Ectodermal cell (in vitro differentiated cells): ENCODE measurements around the gene MAPRE2.

Source experiments
- H3K27ac ChIP-seq: 2 replicates; pipeline ENCODE4 v1.7.0; 2013; ENCODE audit warnings: mild to moderate bottlenecking, low read depth, low read length; ENCODE audit not compliant: insufficient read depth, poor library complexity, severe bottlenecking
- H3K27me3 ChIP-seq: 2 replicates; pipeline ENCODE4 v1.7.0; 2013; ENCODE audit warnings: mild to moderate bottlenecking, low read length; ENCODE audit not compliant: insufficient read depth, control insufficient read depth, poor library complexity, severe bottlenecking
- H3K36me3 ChIP-seq: one replicate; pipeline ENCODE4 v1.7.0; 2013; ENCODE audit warnings: low read length; ENCODE audit not compliant: control insufficient read depth, insufficient read depth
- H3K4me1 ChIP-seq: one replicate; pipeline ENCODE4 v1.7.0; 2013; ENCODE audit warnings: low read length; ENCODE audit not compliant: control insufficient read depth, insufficient read depth
- H3K4me3 ChIP-seq: 2 replicates; pipeline ENCODE4 v1.7.0; 2013; ENCODE audit warnings: low read depth, low read length, control low read depth; ENCODE audit not compliant: insufficient read depth
- H3K9me3 ChIP-seq: 2 replicates; pipeline ENCODE4 v1.7.0; 2013; ENCODE audit warnings: mild to moderate bottlenecking, low read length, moderate library complexity; ENCODE audit not compliant: control insufficient read depth
- WGBS, 2 experiments: methylation state at CpG; one replicate each; pipeline ENCODE4 v1.1.7; 2013; ENCODE audit warnings: missing lambda C conversion rate in 2 of 2; 5-methylcytosine and 5-hydroxymethylcytosine counted together

Gene MAPRE2

GRCh38 chr18:35060122-35060815 is 19.1 kb downstream of the MAPRE2 start:
- H3K9me3 ChIP-seq: no peaks in the 10 kb centered on the region
- H3K27ac ChIP-seq: no peak overlapping the region
- no peaks in the 10 kb centered on the region for H3K36me3 ChIP-seq
- WGBS, 2 experiments: 91 to 93% methylated on average over 9 of the region's 9 CpGs
- no peaks in the 10 kb centered on the region for H3K4me1 ChIP-seq
- H3K27me3 ChIP-seq: no peaks in the 10 kb centered on the region
- H3K4me3 ChIP-seq: no peak overlapping the region

GRCh38 chr18:35061336-35061735 is 20.1 kb downstream of the MAPRE2 start:
- WGBS, 2 experiments: 84 to 86% methylated on average over 7 of the region's 7 CpGs
- H3K9me3 ChIP-seq: no peaks in the 10 kb centered on the region
- H3K27me3 ChIP-seq: no peaks in the 10 kb centered on the region
- no peaks in the 10 kb centered on the region for H3K4me1 ChIP-seq
- no peak overlapping the region for H3K27ac ChIP-seq
- no peak overlapping the region for H3K4me3 ChIP-seq
- no peaks in the 10 kb centered on the region for H3K36me3 ChIP-seq

GRCh38 chr18:35061804-35062203 is 20.6 kb downstream of the MAPRE2 start:
- no peaks in the 10 kb centered on the region for H3K36me3 ChIP-seq
- H3K27me3 ChIP-seq: no peaks in the 10 kb centered on the region
- no peak overlapping the region for H3K27ac ChIP-seq
- no peaks in the 10 kb centered on the region for H3K4me1 ChIP-seq
- WGBS, 2 experiments: 60 to 65% methylated on average over 7 of the region's 7 CpGs
- no peaks in the 10 kb centered on the region for H3K9me3 ChIP-seq
- no peak overlapping the region for H3K4me3 ChIP-seq

GRCh38 chr18:35062408-35062807 is 21.2 kb downstream of the MAPRE2 start:
- Histone ChIP-seq H3K9me3 (no peaks in the 10 kb centered on the region), H3K4me3 (no peak overlapping the region), H3K36me3 (no peaks in the 10 kb centered on the region), H3K27me3 (no peaks in the 10 kb centered on the region), H3K4me1 (no peaks in the 10 kb centered on the region), H3K27ac (no peak overlapping the region)
- WGBS, 2 experiments: 94 to 95% methylated on average over 4 to 5 of the region's 5 CpGs

- no peak overlapping the region for H3K27ac ChIP-seq
- no peaks in the 10 kb centered on the region for H3K4me1 ChIP-seq
- no peaks in the 10 kb centered on the region for H3K9me3 ChIP-seq
- H3K27me3 ChIP-seq: no peaks in the 10 kb centered on the region
- H3K4me3 ChIP-seq: no peak overlapping the region
- 63 to 79% methylated on average over 2 to 3 of the region's 4 CpGs for WGBS, 2 experiments
- no peaks in the 10 kb centered on the region for H3K36me3 ChIP-seq
Measured at GRCh38 chr18:35063875-35064690, 22.9 kb downstream of the MAPRE2 start.

GRCh38 chr18:35067454-35067853 is 26.2 kb downstream of the MAPRE2 start:
- no peaks in the 10 kb centered on the region for H3K36me3 ChIP-seq
- no peaks in the 10 kb centered on the region for H3K4me1 ChIP-seq
- H3K4me3 ChIP-seq: no peak overlapping the region
- no peak overlapping the region for H3K27ac ChIP-seq
- WGBS, 2 experiments: 94 to 97% methylated on average over 3 of the region's 4 CpGs
- H3K27me3 ChIP-seq: no peaks in the 10 kb centered on the region
- no peaks in the 10 kb centered on the region for H3K9me3 ChIP-seq

GRCh38 chr18:35071819-35072247 is 30.6 kb downstream of the MAPRE2 start:
- H3K27me3 ChIP-seq: no peaks in the 10 kb centered on the region
- H3K9me3 ChIP-seq: no peaks in the 10 kb centered on the region
- H3K36me3 ChIP-seq: no peaks in the 10 kb centered on the region
- H3K4me1 ChIP-seq: peaks cover 4% of the 10 kb centered on the region
- H3K4me3 ChIP-seq: no peak overlapping the region
- no peak overlapping the region for H3K27ac ChIP-seq
- WGBS, 2 experiments: 95 to 96% methylated on average over 3 of the region's 3 CpGs

- Histone ChIP-seq H3K27ac (no peak overlapping the region), H3K27me3 (no peaks in the 10 kb centered on the region), H3K36me3 (no peaks in the 10 kb centered on the region), H3K4me1 (peaks cover 4% of the 10 kb centered on the region), H3K9me3 (no peaks in the 10 kb centered on the region), H3K4me3 (no peak overlapping the region)
- WGBS, 2 experiments: 82 to 86% methylated on average over 2 of the region's 2 CpGs
Measured at GRCh38 chr18:35072616-35073015, 31.4 kb downstream of the MAPRE2 start.

- 95 to 100% methylated on average over 2 to 3 of the region's 3 CpGs for WGBS, 2 experiments
- Histone ChIP-seq H3K27ac (no peak overlapping the region), H3K27me3 (no peaks in the 10 kb centered on the region)
Measured at GRCh38 chr18:35073186-35074105, 32.2 kb downstream of the MAPRE2 start.

GRCh38 chr18:35074581-35074980 is 33.4 kb downstream of the MAPRE2 start:
- Histone ChIP-seq H3K36me3 (no peaks in the 10 kb centered on the region), H3K27me3 (no peaks in the 10 kb centered on the region), H3K4me1 (peaks cover 4% of the 10 kb centered on the region), H3K4me3 (no peak overlapping the region), H3K27ac (no peak overlapping the region), H3K9me3 (no peaks in the 10 kb centered on the region)
- 67 to 69% methylated on average over 1 of the region's 1 CpG for WGBS, 2 experiments

More at GRCh38 chr18:35073186-35074105, 32.2 kb downstream of the MAPRE2 start:
- no peaks in the 10 kb centered on the region for H3K36me3 ChIP-seq
- H3K4me1 ChIP-seq: peaks cover 4% of the 10 kb centered on the region
- no peak overlapping the region for H3K4me3 ChIP-seq
- H3K9me3 ChIP-seq: no peaks in the 10 kb centered on the region
